MCF 10A (cell line): ENCODE data around the gene ZNF718. TPM values are rescaled to one million over a fixed set of nuclear protein-coding genes. Genes with fewer than 3 reads are reported as not detected.
"Not testable (repeated sequence)": the region's sequence is repeated elsewhere in the genome, so short reads cannot be mapped to it uniquely, and the experiment has no call there.

Experiments used
- BruUV-seq: library from RNA; stranded (reverse); fragments of 400-500 nt; replicated peaks from 2 replicates; lab custom pipeline; 2021; lab: Mats Ljungman, UMichigan
- CTCF ChIA-PET: fragments of 300-600 bp; sonication (Branson Sonifier 250); formaldehyde crosslinking; extraction: SDS; loops from one replicate; lab custom pipeline; 2021; ENCODE audit warnings: antibody characterized with exemption, inconsistent platforms; lab: Yijun Ruan, JAX
- POLR2A ChIA-PET: fragments of 300-600, 350-650 bp; sonication (Branson Sonifier 250); formaldehyde crosslinking; extraction: SDS; loops from one replicate; lab custom pipeline; 2020; ENCODE audit warnings: antibody characterized with exemption, inconsistent platforms; lab: Yijun Ruan, JAX
- DNase-seq: peaks from one replicate; pipeline ENCODE4 v3.0.0-alpha.2; 2018; ENCODE audit not compliant: unreplicated experiment
- H3K27ac Mint-ChIP-seq: one replicate; pipeline ENCODE4 v1.8.0; 2022; ENCODE audit warnings: mild to moderate bottlenecking, low read depth, mixed read lengths; ENCODE audit not compliant: unreplicated experiment
- H3K27me3 Mint-ChIP-seq: one replicate; pipeline ENCODE4 v1.8.0; 2022; ENCODE audit warnings: mixed read lengths; ENCODE audit not compliant: insufficient read depth, unreplicated experiment
- H3K36me3 Mint-ChIP-seq: one replicate; pipeline ENCODE4 v1.8.0; 2022; ENCODE audit warnings: mild to moderate bottlenecking, moderate library complexity, mixed read lengths; ENCODE audit not compliant: insufficient read depth, unreplicated experiment
- H3K4me1 Mint-ChIP-seq: one replicate; pipeline ENCODE4 v1.8.0; 2022; ENCODE audit warnings: mixed read lengths; ENCODE audit not compliant: insufficient read depth, unreplicated experiment
- H3K4me3 Mint-ChIP-seq: one replicate; pipeline ENCODE4 v1.8.0; 2022; ENCODE audit warnings: mild to moderate bottlenecking, moderate library complexity, mixed read lengths; ENCODE audit not compliant: unreplicated experiment
- H3K9me3 Mint-ChIP-seq: one replicate; pipeline ENCODE4 v1.8.0; 2022; ENCODE audit warnings: mixed read lengths; ENCODE audit not compliant: unreplicated experiment
- intact Hi-C: fragments of 100-400 bp; cut with micrococcal nuclease; formaldehyde crosslinking; loops from 2 replicates; pipeline ENCODE4 v1.14.1; 2022
- total RNA-seq: library from RNA; stranded (reverse); gene quantifications from 2 replicates; pipeline ENCODE4 v1.2.3, GENCODE V29; 2022
- TF ChIP-seq, protein P1 (sequence below): fragments of 200-600 bp; IDR thresholded peaks from one replicate; pipeline ENCODE4 v1.8.0; 2022; ENCODE audit warnings: antibody characterized with exemption, mild to moderate bottlenecking; ENCODE audit not compliant: unreplicated experiment

The ZNF718 gene
- total RNA-seq, 1 experiment from 2014 or later, result 10.8 TPM

DNA sequence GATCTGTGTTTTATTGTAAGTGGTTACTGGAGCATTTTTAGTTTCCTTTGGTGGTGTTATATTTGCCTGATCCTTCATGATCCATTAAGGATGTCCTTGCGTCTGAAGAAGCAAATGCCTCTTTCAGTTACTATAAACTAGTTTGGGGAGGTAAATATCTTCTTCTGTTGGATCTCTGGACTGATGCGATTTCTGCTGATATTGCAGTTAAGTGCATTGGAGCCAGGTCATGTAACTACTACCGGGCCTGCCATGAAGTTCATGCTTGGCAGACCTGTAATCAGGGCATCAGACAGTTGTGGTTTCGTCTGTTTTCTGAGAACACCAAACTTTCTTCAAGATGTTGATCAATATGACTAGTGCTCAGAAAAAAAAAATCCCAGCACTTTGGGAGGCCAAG lies 22.9 kb downstream of the ZNF718 start:
- Mint-ChIP-seq H3K27me3 (no peaks in the 10 kb centered on the region), H3K4me3 (no peak overlapping the region), H3K9me3 (peaks cover 22% of the 10 kb centered on the region), H3K4me1 (no peaks in the 10 kb centered on the region), H3K27ac (no peak overlapping the region), H3K36me3 (peaks cover 42% of the 10 kb centered on the region)
- TF ChIP-seq, protein P1, sequence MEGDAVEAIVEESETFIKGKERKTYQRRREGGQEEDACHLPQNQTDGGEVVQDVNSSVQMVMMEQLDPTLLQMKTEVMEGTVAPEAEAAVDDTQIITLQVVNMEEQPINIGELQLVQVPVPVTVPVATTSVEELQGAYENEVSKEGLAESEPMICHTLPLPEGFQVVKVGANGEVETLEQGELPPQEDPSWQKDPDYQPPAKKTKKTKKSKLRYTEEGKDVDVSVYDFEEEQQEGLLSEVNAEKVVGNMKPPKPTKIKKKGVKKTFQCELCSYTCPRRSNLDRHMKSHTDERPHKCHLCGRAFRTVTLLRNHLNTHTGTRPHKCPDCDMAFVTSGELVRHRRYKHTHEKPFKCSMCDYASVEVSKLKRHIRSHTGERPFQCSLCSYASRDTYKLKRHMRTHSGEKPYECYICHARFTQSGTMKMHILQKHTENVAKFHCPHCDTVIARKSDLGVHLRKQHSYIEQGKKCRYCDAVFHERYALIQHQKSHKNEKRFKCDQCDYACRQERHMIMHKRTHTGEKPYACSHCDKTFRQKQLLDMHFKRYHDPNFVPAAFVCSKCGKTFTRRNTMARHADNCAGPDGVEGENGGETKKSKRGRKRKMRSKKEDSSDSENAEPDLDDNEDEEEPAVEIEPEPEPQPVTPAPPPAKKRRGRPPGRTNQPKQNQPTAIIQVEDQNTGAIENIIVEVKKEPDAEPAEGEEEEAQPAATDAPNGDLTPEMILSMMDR, result no peak
- DNase-seq, result no peak
- ChIA-PET POLR2A (no interaction called here), CTCF (no interaction called here)
- BruUV-seq, result no TSS peak
- intact Hi-C loops, result no loop called here

DNA sequence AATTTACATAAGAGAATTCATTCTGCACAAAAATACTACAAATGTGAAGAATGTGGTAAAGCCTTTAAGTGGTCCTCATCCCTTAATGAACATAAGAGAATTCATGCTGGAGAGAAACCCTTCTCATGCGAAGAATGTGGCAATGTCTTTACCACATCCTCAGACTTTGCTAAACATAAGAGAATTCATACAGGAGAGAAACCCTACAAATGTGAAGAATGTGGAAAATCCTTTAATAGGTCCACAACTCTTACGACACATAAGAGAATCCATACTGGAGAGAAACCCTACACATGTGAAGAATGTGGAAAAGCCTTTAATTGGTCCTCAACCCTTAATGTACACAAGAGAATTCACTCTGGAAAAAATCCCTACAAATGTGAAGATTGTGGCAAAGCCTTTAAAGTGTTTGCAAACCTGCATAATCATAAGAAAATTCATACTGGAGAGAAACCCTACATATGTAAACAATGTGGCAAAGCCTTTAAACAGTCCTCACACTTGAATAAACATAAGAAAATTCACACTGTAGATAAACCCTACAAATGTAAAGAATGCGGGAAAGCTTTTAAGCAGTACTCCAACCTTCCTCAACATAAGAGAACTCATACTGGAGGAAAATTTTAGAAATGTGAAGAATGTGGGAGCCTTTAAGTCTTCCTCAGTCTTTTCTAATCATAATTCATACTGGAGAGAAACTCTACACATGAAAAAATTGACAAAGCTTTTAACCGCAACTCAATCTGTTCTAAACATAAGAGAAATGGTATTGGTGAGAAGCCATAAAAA lies 37.4 kb downstream of the ZNF718 start:
- BruUV-seq, result no TSS peak
- Mint-ChIP-seq H3K9me3 (peaks cover 7% of the 10 kb centered on the region), H3K4me1 (no peaks in the 10 kb centered on the region), H3K27ac (no peak overlapping the region), H3K36me3 (peaks cover 26% of the 10 kb centered on the region), H3K4me3 (no peak overlapping the region), H3K27me3 (no peaks in the 10 kb centered on the region)
- TF ChIP-seq, protein P1, result no peak
- intact Hi-C loops, result no loop called here
- CTCF ChIA-PET, result no interaction called here
- POLR2A ChIA-PET, result interaction anchor here (0.6 kb wide), 1 partner anchor 276 kb away, joined by 3 read pairs; no protein-coding TSS in a partner anchor
- peak; percentile 5 for DNase-seq

DNA sequence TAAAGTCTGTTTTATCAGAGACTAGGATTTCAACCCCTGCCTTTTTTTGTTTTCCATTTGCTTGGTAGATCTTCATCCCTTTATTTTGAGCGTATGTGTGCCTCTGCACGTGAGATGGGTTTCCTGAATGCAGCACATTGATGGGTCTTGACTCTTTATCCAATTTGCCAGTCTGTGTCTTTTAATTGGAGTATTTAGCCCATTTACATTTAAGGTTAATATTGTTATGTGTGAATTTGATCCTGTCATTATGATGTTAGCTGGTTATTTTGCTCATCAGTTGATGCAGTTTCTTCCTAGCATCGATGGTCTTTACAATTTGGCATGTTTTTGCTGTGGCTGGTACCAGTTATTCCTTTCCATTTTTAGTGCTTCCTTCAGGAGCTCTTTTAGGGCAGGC lies 45.3 kb downstream of the ZNF718 start:
- H3K9me3 Mint-ChIP-seq, result peaks cover 13% of the 10 kb centered on the region
- DNase-seq, H3K27ac Mint-ChIP-seq, H3K4me1 Mint-ChIP-seq, CTCF ChIA-PET, H3K27me3 Mint-ChIP-seq, POLR2A ChIA-PET, BruUV-seq, H3K36me3 Mint-ChIP-seq, intact Hi-C loops, H3K4me3 Mint-ChIP-seq: not testable (repeated sequence)

- POLR2A ChIA-PET, intact Hi-C loops, H3K4me3 Mint-ChIP-seq, H3K36me3 Mint-ChIP-seq, H3K27ac Mint-ChIP-seq, H3K4me1 Mint-ChIP-seq, H3K27me3 Mint-ChIP-seq, DNase-seq, BruUV-seq, CTCF ChIA-PET: not testable (repeated sequence)
- H3K9me3 Mint-ChIP-seq, result peaks cover 18% of the 10 kb centered on the region
These were observed 47.0 kb downstream of the ZNF718 start for GRCh38 chr4:171318-171717.

GRCh38 chr4:173666-174314 lies 49.5 kb downstream of the ZNF718 start:
- ChIA-PET POLR2A (interaction anchor here (0.8 to 1.4 kb wide), 3 partner anchors 9 to 132 kb away, joined by 3 to 4 read pairs (median 4); partner anchors contain the start of genes ZNF718 and ZNF732), CTCF (interaction anchor here (1.8 kb wide), 1 partner anchor 11 kb away, joined by 6 read pairs; no protein-coding TSS in a partner anchor)
- intact Hi-C loops, result no loop called here
- no peak for DNase-seq
- Mint-ChIP-seq H3K4me3 (no peak overlapping the region), H3K4me1 (no peaks in the 10 kb centered on the region), H3K27ac (no peak overlapping the region), H3K27me3 (no peaks in the 10 kb centered on the region), H3K36me3 (peaks cover 7% of the 10 kb centered on the region), H3K9me3 (peaks cover 23% of the 10 kb centered on the region)
- TF ChIP-seq, protein P1, result no peak
- BruUV-seq, result TSS peak; percentile 5
